Kidney epithelial cell (primary cell): ENCODE results near the gene CRYM. TPM values are rescaled to one million over a fixed set of nuclear protein-coding genes. Genes with fewer than 3 reads are reported as not detected.

Experiments
- DNase-seq: peaks from one replicate; pipeline ENCODE4 v3.0.0-alpha.2; 2010; ENCODE audit warnings: low read depth
- H3K27me3 ChIP-seq: 2 replicates; pipeline ENCODE4 v1.6.0; 2011; ENCODE audit warnings: low read length; ENCODE audit not compliant: control insufficient read depth, insufficient read depth
- H3K36me3 ChIP-seq: 2 replicates; pipeline ENCODE4 v1.5.1; 2011; ENCODE audit warnings: low read length; ENCODE audit not compliant: control insufficient read depth, insufficient read depth
- H3K4me3 ChIP-seq: 2 replicates; pipeline ENCODE4 v1.5.1; 2011; ENCODE audit warnings: low read depth, mild to moderate bottlenecking, control low read depth, low read length
- total RNA-seq: library from RNA; depleted of rRNA; stranded (reverse); fragments of >200 nt; gene quantifications from 2 replicates; pipeline ENCODE4 v1.2.3, GENCODE V29; 2015
- TF ChIP-seq, protein P1 (sequence below): IDR thresholded peaks from 2 replicates; pipeline ENCODE4 v1.5.1; 2011; ENCODE audit warnings: mild to moderate bottlenecking, moderate library complexity, low read length, control low read depth, inconsistent platforms; ENCODE audit not compliant: insufficient read depth, poor library complexity, severe bottlenecking

The CRYM gene
- total RNA-seq, 1 donor from 2014 or later, result 2.0 TPM

DNA sequence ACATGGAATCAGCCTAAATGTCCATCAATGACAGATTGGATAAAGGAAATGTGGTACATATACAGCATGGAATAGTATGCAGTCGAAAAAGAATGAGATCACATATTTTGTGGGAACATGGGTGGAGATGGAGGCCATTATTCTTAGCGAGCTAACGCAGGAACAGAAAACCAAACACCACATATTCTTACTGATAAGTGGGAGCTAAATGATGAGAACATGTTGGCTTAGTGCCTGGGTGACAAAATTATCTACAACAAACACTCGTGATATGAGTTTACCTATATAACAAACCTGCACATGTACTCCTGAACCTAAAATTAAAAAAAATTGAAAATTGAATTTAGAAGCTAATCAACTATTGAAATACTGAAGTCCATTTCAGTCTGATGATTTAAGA lies 38.4 kb downstream of the CRYM start:
- Histone ChIP-seq H3K27me3 (no peaks in the 10 kb centered on the region), H3K36me3 (no peaks in the 10 kb centered on the region), H3K4me3 (no peak overlapping the region)
- no peak for DNase-seq
- TF ChIP-seq, protein P1, sequence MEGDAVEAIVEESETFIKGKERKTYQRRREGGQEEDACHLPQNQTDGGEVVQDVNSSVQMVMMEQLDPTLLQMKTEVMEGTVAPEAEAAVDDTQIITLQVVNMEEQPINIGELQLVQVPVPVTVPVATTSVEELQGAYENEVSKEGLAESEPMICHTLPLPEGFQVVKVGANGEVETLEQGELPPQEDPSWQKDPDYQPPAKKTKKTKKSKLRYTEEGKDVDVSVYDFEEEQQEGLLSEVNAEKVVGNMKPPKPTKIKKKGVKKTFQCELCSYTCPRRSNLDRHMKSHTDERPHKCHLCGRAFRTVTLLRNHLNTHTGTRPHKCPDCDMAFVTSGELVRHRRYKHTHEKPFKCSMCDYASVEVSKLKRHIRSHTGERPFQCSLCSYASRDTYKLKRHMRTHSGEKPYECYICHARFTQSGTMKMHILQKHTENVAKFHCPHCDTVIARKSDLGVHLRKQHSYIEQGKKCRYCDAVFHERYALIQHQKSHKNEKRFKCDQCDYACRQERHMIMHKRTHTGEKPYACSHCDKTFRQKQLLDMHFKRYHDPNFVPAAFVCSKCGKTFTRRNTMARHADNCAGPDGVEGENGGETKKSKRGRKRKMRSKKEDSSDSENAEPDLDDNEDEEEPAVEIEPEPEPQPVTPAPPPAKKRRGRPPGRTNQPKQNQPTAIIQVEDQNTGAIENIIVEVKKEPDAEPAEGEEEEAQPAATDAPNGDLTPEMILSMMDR, result no peak

DNA sequence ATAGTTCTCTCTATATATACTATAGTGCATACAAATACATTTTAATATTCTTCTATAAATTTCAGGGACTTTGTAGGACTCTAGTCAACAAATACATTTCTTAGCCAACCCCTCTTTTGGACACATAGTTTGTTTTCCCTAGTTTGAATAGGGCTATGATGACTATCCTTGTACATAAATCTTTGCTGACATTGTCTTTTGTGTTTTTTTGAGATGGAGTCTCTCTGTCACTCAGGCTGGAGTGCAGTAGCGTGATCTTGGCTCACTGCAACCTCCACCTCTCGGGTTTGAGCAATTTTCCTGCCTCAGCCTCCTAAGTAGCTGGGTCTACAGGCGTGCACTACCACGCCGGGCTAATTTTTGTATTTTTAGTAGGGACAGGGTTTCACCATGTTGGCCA lies 41.3 kb downstream of the CRYM start:
- Histone ChIP-seq H3K4me3 (no peak overlapping the region), H3K27me3 (no peaks in the 10 kb centered on the region), H3K36me3 (no peaks in the 10 kb centered on the region)
- no peak for DNase-seq
- TF ChIP-seq, protein P1, result no peak

DNA sequence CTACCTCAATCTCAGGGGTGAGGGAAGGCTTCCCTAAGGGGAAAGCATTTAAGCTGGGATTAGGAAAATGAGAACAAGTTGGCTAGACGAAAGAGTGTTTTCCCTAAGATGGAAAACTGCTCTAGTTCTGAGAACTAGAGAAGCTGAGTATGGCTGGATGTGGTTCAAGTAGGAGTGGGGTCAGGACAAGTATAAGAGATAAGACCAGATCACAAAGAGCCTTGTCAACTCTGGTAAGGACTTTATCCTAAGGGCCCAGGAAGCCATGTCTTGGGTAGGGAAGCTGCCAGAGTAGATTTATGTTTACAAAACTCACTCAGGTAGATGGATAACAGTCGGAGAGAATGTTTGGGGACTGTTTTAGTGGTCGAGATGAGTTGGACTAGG lies 42.9 kb downstream of the CRYM start:
- TF ChIP-seq, protein P1, result no peak
- DNase-seq, result no peak
- H3K27me3 ChIP-seq, result no peaks in the 10 kb centered on the region
- H3K4me3 ChIP-seq, result no peak overlapping the region
- no peaks in the 10 kb centered on the region for H3K36me3 ChIP-seq

DNA sequence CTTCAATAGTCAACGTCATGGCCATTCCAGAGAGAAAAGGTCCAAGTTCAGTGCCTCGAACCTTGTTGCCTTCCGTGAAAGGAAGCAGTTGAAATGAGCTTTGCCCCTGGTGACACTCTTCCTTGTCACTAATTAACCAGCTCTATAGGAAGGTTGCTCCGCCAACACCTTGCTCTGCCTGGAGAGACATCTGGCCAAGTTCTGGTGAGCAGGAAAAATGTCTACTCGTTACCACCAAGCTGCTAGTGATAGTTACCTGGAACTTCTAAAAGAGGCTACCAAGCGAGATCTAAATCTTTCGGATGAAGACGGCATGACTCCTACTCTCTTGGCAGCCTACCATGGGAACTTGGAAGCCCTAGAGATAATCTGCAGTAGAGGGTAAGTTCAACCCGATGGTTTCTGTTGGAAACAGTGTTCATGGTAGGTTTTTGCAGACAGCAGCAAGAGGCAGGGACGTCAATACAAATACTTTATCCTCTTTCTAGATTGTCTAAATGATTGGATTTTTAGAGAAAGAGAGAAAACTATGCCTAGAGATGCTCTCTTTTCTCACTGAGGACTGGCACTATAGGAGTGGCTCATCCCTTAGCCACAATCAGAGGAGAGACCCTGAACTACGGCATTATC lies 44.5 kb downstream of the CRYM start, which contains the start of gene ANKS4B:
ANKS4B (plus strand) TSS at position 179 of the 630 bp plus-strand sequence; CDS start at position 218, 39 bp downstream.
- Histone ChIP-seq H3K4me3 (no peak within 1 kb of the TSS), H3K36me3 (no peaks in the 10 kb centered on the region), H3K27me3 (no peaks in the 10 kb centered on the region)
- DNase-seq, result no peak
- TF ChIP-seq, protein P1, result no peak

DNA sequence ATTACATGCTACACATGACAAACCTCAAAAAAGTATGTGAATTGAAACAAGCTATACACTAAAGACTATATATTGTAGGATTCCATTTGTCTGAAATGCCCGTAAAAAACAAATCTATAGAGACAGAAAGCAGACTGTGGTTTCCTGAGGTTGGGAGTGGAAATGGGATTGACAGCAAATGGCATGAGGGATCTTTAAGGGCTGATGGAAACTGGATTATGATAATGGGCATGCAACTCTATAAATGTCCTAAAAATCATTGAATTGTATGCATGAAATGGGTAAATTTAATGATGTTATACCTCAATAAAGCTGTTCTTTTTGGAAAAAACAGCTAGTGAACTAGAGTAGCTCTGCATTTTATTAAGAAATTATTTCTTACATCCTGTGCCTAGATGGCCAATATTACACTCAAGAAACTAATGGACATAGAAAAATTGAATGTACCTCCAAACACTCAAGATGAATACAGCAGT lies 45.0 kb downstream of the CRYM start:
- H3K36me3 ChIP-seq, result no peaks in the 10 kb centered on the region
- TF ChIP-seq, protein P1, result no peak
- H3K4me3 ChIP-seq, result no peak overlapping the region
- no peaks in the 10 kb centered on the region for H3K27me3 ChIP-seq
- no peak for DNase-seq

DNA sequence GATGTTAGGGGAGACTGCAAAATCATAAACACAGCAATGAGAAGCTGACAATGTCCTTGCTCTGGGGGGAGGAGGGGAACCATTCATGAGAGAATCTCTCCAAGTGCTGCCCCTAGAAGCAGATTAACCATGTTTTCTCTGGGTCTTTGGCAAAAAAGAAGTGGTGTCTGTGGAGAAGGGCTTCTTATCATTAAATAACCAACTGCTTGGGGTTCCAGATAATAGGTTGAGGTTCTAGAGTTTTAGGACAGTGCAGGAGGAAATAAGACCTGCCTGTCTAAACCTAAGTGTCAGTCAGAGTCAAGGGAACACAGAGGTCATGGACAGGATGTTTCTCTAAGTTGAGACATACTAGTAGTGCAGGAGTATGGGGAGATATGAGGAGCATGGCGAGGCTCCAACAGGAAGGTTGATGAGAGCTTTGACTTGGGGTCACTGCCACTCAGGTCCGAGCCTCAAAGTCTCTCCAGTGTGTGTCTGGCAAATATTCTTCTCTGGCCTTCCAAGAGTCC lies 49.7 kb downstream of the CRYM start:
- H3K27me3 ChIP-seq, result no peaks in the 10 kb centered on the region
- no peak for DNase-seq
- H3K4me3 ChIP-seq, result no peak overlapping the region
- H3K36me3 ChIP-seq, result no peaks in the 10 kb centered on the region
- TF ChIP-seq, protein P1, result no peak
